Neural progenitor cell (in vitro differentiated cells): ENCODE measurements around the gene PKD1L1. TPM values are rescaled to one million over a fixed set of nuclear protein-coding genes. Genes with fewer than 3 reads are reported as not detected.

Source experiments
- DNase-seq: peaks from one replicate; pipeline ENCODE4 v3.0.0-alpha.2; 2016; ENCODE audit warnings: low spot score
- H2AFZ ChIP-seq: fragments of 200-600 bp; sonication (generic); replicated peaks from 2 replicates; pipeline ENCODE4 v1.6.1; 2016; ENCODE audit warnings: antibody characterized with exemption
- H3F3A ChIP-seq: fragments of 200-600 bp; sonication (generic); 2 replicates; pipeline ENCODE4 v1.6.1; 2016; ENCODE audit warnings: antibody characterized with exemption, low read depth
- H3K27ac ChIP-seq: fragments of 200-600 bp; sonication (generic); 2 replicates; pipeline ENCODE4 v1.5.1; 2016; ENCODE audit warnings: mild to moderate bottlenecking
- H3K27me3 ChIP-seq: fragments of 200-600 bp; sonication (generic); 2 replicates; pipeline ENCODE4 v1.6.1; 2016; ENCODE audit warnings: mild to moderate bottlenecking, moderate library complexity
- H3K36me3 ChIP-seq: fragments of 200-600 bp; sonication (generic); 2 replicates; pipeline ENCODE4 v1.5.1; 2016
- H3K4me1 ChIP-seq: fragments of 200-600 bp; sonication (generic); 2 replicates; pipeline ENCODE4 v1.6.1; 2016; ENCODE audit warnings: mixed run types
- H3K4me2 ChIP-seq: fragments of 200-600 bp; sonication (generic); 2 replicates; pipeline ENCODE4 v1.6.1; 2016
- H3K4me3 ChIP-seq: fragments of 200-600 bp; sonication (generic); 2 replicates; pipeline ENCODE4 v1.5.1; 2016
- H3K79me2 ChIP-seq: fragments of 200-600 bp; sonication (generic); 2 replicates; pipeline ENCODE4 v1.6.1; 2016; ENCODE audit warnings: low read depth
- H3K9ac ChIP-seq: fragments of 200-600 bp; sonication (generic); 2 replicates; pipeline ENCODE4 v1.6.1; 2016
- H3K9me3 ChIP-seq: fragments of 200-600 bp; sonication (generic); 2 replicates; pipeline ENCODE4 v1.5.1; 2016; ENCODE audit warnings: low read depth
- H4K20me1 ChIP-seq: fragments of 200-600 bp; sonication (generic); 2 replicates; pipeline ENCODE4 v1.6.1; 2016; ENCODE audit warnings: low read depth
- H3K27ac Mint-ChIP-seq: 3 replicates; pipeline ENCODE4 v1.8.0; 2021; ENCODE audit warnings: mixed read lengths
- H3K27me3 Mint-ChIP-seq: 2 replicates; pipeline ENCODE4 v1.8.0; 2022; ENCODE audit warnings: low read depth, mild to moderate bottlenecking, inconsistent platforms, moderate library complexity, mixed read lengths; ENCODE audit not compliant: insufficient read depth
- H3K36me3 Mint-ChIP-seq: 3 replicates; pipeline ENCODE4 v1.8.0; 2021; ENCODE audit warnings: mixed read lengths
- H3K4me1 Mint-ChIP-seq: 3 replicates; pipeline ENCODE4 v1.8.0; 2021; ENCODE audit warnings: mixed read lengths
- H3K4me3 Mint-ChIP-seq: 3 replicates; pipeline ENCODE4 v1.8.0; 2021; ENCODE audit warnings: mild to moderate bottlenecking, moderate library complexity, mixed read lengths
- H3K9me3 Mint-ChIP-seq: 3 replicates; pipeline ENCODE4 v1.8.0; 2020; ENCODE audit warnings: mixed read lengths
- CTCF ChIP-seq: fragments of 200-600 bp; sonication (generic); IDR thresholded peaks from 2 replicates; pipeline ENCODE4 v1.5.1; 2017; ENCODE audit warnings: antibody characterized with exemption, mild to moderate bottlenecking
- EZH2 ChIP-seq: fragments of 200-600 bp; sonication (generic); IDR thresholded peaks from 2 replicates; pipeline ENCODE4 v1.6.1; 2017; ENCODE audit warnings: antibody characterized with exemption, mild to moderate bottlenecking, moderate library complexity
- EZH2phosphoT487 ChIP-seq: fragments of 200-600 bp; sonication (generic); IDR thresholded peaks from 2 replicates; pipeline ENCODE4 v1.6.1; 2017; ENCODE audit warnings: antibody characterized with exemption
- total RNA-seq: library from RNA; depleted of rRNA; stranded (reverse); fragments of >200 nt; gene quantifications from 2 replicates; pipeline ENCODE4 v1.2.3, GENCODE V29; 2015; ENCODE audit warnings: low replicate concordance

PKD1L1 gene
- total RNA-seq, 1 donor from 2014 or later = 0.07 TPM

GRCh38 chr7:47787249-47788069, 160.8 kb downstream of the PKD1L1 start:
- Histone ChIP-seq H3K36me3 (no peaks in the 10 kb centered on the region), H3K27me3 (no peaks in the 10 kb centered on the region), H3K79me2 (no peaks in the 10 kb centered on the region), H3K4me2 (no peak overlapping the region), H2AFZ (no peak overlapping the region), H3F3A (no peaks in the 10 kb centered on the region), H3K9ac (no peak overlapping the region), H3K4me3 (no peak overlapping the region), H3K27ac (no peak overlapping the region), H3K9me3 (no peaks in the 10 kb centered on the region), H3K4me1 (peaks cover 4% of the 10 kb centered on the region), H4K20me1 (no peaks in the 10 kb centered on the region)
- Mint-ChIP-seq H3K27ac (peak overlapping the region; percentile 98), H3K4me1 (peaks cover 30% of the 10 kb centered on the region), H3K9me3 (no peaks in the 10 kb centered on the region), H3K27me3 (no peaks in the 10 kb centered on the region), H3K4me3 (no peak overlapping the region), H3K36me3 (no peaks in the 10 kb centered on the region)
- DNase-seq = no peak
- TF ChIP-seq CTCF (no peak), EZH2phosphoT487 (no peak)

GRCh38 chr7:47786557-47787248, 161.6 kb downstream of the PKD1L1 start:
- TF ChIP-seq EZH2phosphoT487 (no peak), EZH2 (no peak), CTCF (no peak)
- Histone ChIP-seq H3K9me3 (no peaks in the 10 kb centered on the region), H3K27ac (no peak overlapping the region), H4K20me1 (no peaks in the 10 kb centered on the region), H3K4me1 (peaks cover 4% of the 10 kb centered on the region), H3K79me2 (no peaks in the 10 kb centered on the region), H3K9ac (no peak overlapping the region), H3K4me3 (no peak overlapping the region), H3K4me2 (no peak overlapping the region), H3F3A (no peaks in the 10 kb centered on the region), H3K27me3 (no peaks in the 10 kb centered on the region), H2AFZ (peak overlapping the region; percentile 46), H3K36me3 (no peaks in the 10 kb centered on the region)
- Mint-ChIP-seq H3K4me3 (no peak overlapping the region), H3K9me3 (peaks cover 3% of the 10 kb centered on the region), H3K27me3 (no peaks in the 10 kb centered on the region), H3K27ac (peak overlapping the region; percentile 98), H3K36me3 (no peaks in the 10 kb centered on the region), H3K4me1 (peaks cover 30% of the 10 kb centered on the region)
- DNase-seq = peak; percentile 34

GRCh38 chr7:47785923-47786556, 162.2 kb downstream of the PKD1L1 start:
- H2AFZ ChIP-seq = peak overlapping the region; percentile 46
- H3K79me2 ChIP-seq = no peaks in the 10 kb centered on the region
- Mint-ChIP-seq H3K36me3 (no peaks in the 10 kb centered on the region), H3K4me1 (peaks cover 30% of the 10 kb centered on the region), H3K9me3 (peaks cover 4% of the 10 kb centered on the region), H3K27ac (peak overlapping the region; percentile 92), H3K4me3 (no peak overlapping the region), H3K27me3 (no peaks in the 10 kb centered on the region)
- H3K27me3 ChIP-seq = no peaks in the 10 kb centered on the region
- no peaks in the 10 kb centered on the region for H4K20me1 ChIP-seq
- H3K4me1 ChIP-seq = peaks cover 4% of the 10 kb centered on the region
- no peaks in the 10 kb centered on the region for H3K36me3 ChIP-seq
- no peak overlapping the region for H3K27ac ChIP-seq
- TF ChIP-seq CTCF (no peak), EZH2phosphoT487 (no peak), EZH2 (no peak)
- H3K4me3 ChIP-seq = no peak overlapping the region
- DNase-seq = no peak
- H3K9me3 ChIP-seq = no peaks in the 10 kb centered on the region
- H3K9ac ChIP-seq = no peak overlapping the region
- no peaks in the 10 kb centered on the region for H3F3A ChIP-seq
- H3K4me2 ChIP-seq = no peak overlapping the region
